ENCODE measurements around the gene PAAF1.

The PAAF1 gene

DNA sequence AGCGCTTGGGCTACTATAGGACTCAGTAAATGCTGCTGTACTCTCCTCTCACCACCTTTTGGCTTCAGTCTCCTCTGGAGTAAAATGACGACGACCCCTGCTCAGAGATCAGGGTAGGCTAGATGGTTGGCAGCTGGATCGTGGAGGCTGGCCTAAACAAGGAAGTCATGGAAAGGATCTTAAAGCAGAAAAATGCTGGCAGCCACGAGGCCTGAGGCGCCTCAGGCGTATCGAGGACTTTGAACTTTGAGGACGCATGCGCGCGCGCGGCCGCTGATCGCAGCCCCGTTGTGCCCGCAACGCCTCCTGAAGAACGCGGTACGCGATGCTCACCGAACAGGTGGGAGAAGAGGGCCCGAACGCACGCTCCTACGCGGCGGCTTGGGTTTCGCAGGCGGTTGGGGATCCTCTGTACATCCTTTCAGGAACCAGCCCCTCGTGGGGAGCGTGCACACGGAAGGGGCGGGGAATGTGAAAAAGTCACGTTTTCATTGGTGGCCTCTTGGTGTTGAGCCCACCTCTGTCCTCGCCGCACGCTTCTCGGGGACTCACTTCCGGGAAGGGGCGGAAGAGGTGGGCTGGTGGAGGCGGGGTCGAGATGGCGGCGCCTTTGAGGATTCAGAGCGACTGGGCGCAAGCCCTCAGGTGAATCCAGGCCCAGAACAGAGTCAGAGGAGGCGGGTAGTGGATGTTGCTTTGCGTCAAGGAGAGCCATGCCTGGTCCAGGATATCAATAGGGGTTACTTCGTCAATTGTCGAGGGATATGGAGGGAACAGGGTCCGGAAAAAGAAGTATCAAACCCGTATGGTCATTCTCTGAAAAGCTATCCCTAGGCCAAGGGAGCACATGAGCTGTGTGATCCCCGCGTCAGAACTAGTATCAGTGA is at the start of gene PAAF1, which contains the start of gene COA4:
TSS of gene PAAF1 (plus strand) at position 576 of the 887 bp plus-strand sequence. CDS start at position 599, 23 bp downstream.
TSS of gene COA4 (minus strand) at position 423 of the 887 bp plus-strand sequence. CDS start 3,468 bp downstream, outside the sequence.
- peak; percentile 94 for FAIRE-seq
- DNase-seq (ENCODE audit: extremely low spot score, insufficient read length, low read depth), result peak; percentile 94

GRCh38 chr11:73830261-73830660 is 46.5 kb upstream of the PAAF1 start:
- DNase-seq (ENCODE audit: extremely low spot score, insufficient read length, low read depth) (no peak), FAIRE-seq (no peak)

DNA sequence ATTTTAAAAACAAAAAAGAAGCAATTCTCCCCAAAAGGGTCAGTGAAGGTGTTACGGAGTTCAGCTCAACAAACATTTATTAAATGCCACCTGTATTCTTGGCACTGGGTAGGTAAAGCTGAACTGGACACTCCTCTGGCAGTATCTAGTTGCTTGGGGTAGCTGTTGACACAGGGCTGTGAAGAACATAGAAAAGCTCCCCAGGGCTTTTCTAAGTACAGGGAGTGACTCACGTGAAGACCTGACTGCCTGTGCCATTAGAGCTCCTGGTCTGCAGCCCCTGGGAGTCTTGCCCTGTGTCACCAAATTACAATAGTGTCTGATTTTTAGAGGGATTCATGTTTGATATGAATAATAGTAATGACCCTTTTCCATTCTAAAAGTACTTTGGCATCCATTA is 43.7 kb upstream of the PAAF1 start:
- FAIRE-seq, result no peak
- DNase-seq (ENCODE audit: extremely low spot score, insufficient read length, low read depth), result no peak

- FAIRE-seq (no peak), DNase-seq (ENCODE audit: extremely low spot score, insufficient read length, low read depth) (no peak)
Measured at GRCh38 chr11:73838443-73839122, 38.2 kb upstream of the PAAF1 start.

DNA sequence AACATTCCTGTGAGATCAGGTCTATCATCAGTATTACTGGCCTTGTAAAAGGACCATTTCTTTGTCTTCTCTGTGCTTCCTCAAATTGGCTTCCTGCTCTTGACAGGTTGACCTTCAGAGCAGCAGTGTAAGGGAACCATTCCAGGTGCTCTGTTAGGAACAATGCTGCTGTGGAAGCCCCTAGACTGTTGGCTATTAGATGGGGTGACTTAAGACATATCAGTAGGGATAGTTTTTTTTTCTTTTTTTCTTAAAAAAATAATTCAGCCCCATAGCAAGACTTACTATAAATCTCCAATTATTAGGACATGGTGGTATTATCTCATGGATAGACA is 37.7 kb upstream of the PAAF1 start:
- FAIRE-seq (no peak), DNase-seq (ENCODE audit: extremely low spot score, insufficient read length, low read depth) (no peak)

DNA sequence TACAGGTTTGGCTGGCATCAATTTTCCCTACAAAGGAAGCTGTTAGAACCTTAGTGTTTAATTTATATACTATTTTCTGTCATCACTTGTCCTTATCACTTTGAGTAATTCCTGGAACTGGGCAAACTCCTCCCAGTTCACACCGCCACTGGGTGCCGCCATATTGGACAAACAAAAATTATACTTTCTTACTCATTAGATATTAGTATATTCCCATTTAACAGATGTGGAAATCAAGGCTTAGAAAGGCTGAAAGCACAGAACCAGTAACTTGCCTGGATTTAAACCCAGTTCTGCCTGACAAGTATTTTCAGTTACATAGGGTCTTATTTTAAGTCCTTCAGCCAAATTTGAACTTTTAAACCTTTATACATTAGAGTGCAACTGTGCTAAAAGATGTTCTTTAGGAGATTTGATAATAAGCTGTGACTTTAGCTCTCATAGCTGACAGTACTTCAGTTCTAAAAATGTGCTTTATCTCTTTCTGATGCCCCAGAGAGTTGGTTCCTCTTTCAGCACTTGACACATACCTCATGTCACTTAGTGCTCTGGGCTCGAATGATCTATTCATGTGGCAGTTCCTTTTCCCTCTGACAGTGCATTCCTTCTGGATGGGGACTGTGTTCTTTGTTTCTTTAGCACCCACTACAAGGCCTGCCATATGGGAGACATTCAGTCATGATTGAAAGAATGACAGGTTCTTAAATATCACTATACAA is 25.6 kb upstream of the PAAF1 start:
- FAIRE-seq, result no peak
- no peak for DNase-seq (ENCODE audit: extremely low spot score, insufficient read length, low read depth)

GRCh38 chr11:73852049-73852448 is 24.8 kb upstream of the PAAF1 start:
- FAIRE-seq, result no peak

DNA sequence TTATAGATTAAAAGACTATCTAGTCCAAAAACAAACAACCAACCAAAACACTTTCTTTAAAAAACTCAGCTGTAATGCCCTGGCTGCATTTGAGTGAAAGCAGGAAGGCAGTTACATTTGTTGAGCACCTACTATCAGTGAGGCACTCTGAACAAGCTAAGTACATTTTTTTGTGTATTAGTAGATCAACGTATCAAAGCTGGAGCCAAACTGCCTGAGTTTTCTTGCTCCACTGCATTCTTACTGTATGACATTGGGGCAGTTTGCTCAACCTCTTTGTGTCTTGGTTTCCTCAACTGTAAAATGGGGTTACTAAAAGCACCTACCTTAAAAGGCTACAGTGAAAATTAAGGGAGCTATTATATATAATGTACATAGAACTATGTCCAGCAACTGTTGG is 22.1 kb upstream of the PAAF1 start:
- no peak for DNase-seq (ENCODE audit: extremely low spot score, insufficient read length, low read depth)
- no peak for FAIRE-seq

More at GRCh38 chr11:73852049-73852448, 24.8 kb upstream of the PAAF1 start:
- no peak for DNase-seq (ENCODE audit: extremely low spot score, insufficient read length, low read depth)

DNA sequence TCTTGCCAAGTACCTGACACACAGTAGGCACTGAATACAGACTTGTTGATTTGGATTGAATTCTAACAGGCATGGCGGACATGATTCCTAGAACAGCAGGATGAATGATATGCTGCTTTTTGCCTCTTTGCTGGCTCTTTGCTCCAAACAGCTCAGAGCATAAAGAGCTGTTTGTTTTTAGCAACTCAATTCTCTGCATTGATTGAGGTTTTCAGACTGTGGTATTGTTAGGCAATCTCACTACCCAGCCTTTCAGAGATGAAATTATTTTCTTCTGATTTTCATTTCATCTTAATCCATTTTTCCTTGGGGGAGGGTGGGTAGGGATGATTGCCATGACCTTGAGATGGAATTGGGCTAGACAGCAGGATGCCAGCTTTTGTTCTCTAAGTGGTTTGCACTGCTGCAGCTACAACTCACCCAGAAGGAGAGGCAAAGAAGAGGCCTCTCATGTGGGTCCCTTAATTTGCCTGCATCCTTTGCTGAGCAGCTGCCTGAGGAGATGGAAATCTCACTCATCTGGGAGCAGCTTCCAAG is 20.7 kb upstream of the PAAF1 start:
- DNase-seq (ENCODE audit: extremely low spot score, insufficient read length, low read depth) (no peak), FAIRE-seq (no peak)

GRCh38 chr11:73859671-73860070 is 17.1 kb upstream of the PAAF1 start:
- FAIRE-seq (no peak), DNase-seq (ENCODE audit: extremely low spot score, insufficient read length, low read depth) (no peak)

GRCh38 chr11:73860202-73860601 is 16.6 kb upstream of the PAAF1 start:
- DNase-seq (ENCODE audit: extremely low spot score, insufficient read length, low read depth) (no peak), FAIRE-seq (no peak)

- DNase-seq (ENCODE audit: extremely low spot score, insufficient read length, low read depth) (no peak), FAIRE-seq (no peak)
Measured at GRCh38 chr11:73862986-73863385, 13.8 kb upstream of the PAAF1 start.

- DNase-seq (ENCODE audit: extremely low spot score, insufficient read length, low read depth), result no peak
- FAIRE-seq, result no peak
Measured at GRCh38 chr11:73866095-73866579, 10.7 kb upstream of the PAAF1 start.

GRCh38 chr11:73866586-73866996 is 10.2 kb upstream of the PAAF1 start:
- FAIRE-seq (no peak), DNase-seq (ENCODE audit: extremely low spot score, insufficient read length, low read depth) (no peak)

DNA sequence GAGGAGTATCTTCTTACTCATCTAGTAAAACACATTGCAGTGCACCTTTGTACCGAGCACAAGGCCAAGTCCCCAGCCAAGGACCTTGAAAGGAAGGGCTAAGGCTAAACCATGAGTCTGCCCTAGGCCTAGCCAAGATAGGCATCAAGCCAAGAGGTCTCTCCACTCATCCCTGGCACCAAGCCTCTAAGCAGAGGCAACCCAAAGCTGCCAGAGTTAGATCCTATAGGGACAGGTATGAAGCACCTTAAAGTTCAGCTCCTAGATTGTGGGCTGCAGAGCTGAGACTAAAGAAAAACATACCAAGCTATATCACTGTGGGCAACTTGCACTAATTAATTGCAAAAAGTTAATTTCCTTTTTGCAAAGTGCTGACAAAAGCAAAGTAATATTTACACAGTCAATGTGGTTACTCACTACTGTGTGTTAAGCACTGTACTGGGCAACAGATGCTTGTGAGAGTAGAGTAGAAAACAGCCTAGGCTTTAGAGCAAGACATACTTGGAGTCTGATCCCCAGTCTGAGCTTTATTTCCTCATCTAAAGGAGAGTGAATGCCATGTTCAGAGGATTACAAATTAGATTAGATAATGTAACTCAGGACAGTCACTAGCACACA is 7.4 kb upstream of the PAAF1 start:
- no peak for FAIRE-seq
- DNase-seq (ENCODE audit: extremely low spot score, insufficient read length, low read depth), result no peak

- DNase-seq (ENCODE audit: extremely low spot score, insufficient read length, low read depth) (no peak), FAIRE-seq (no peak)
Measured at GRCh38 chr11:73870261-73870660, 6.5 kb upstream of the PAAF1 start.

DNA sequence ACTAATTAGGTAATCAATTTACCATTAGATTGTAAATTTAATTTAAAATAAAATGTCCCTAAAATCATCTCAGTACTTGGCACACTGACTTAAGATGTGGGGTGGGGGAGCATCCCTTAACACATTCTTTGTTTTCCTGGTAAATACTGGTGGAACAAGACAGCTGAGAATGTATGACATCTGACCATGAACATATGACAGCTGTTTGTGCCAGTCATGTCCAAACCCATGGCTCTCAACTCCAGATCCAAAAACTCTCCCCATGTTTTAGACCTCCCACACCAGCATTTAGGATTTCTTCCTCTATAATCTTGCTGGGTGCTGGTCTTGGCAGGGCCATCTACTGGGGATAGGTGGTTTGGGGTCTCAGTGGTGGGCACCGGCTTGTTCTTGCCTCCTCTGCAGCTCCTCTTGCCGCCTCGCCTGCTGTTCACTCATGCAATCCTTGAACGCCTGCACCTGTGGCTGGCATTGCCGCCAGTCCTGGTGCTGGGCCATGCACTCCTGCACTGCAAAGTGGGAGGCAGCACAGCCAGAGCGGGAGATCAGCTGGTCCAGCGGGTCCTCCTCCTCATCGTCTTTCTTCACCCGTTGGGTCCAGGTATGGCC is 3.9 kb upstream of the PAAF1 start:
- no peak for DNase-seq (ENCODE audit: extremely low spot score, insufficient read length, low read depth)
- no peak for FAIRE-seq

GRCh38 chr11:73875380-73875779 is 1.4 kb upstream of the PAAF1 start:
- DNase-seq (ENCODE audit: extremely low spot score, insufficient read length, low read depth) (no peak), FAIRE-seq (no peak)

GRCh38 chr11:73875840-73876239 is 959 bp upstream of the PAAF1 start:
- FAIRE-seq (no peak), DNase-seq (ENCODE audit: extremely low spot score, insufficient read length, low read depth) (no peak)
